Glutamatergic neuron (in vitro differentiated cells): ENCODE results near the gene PRMT1. TPM values are rescaled to one million over a fixed set of nuclear protein-coding genes. Genes with fewer than 3 reads are reported as not detected.

Experiments
- DNase-seq: peaks from one replicate; pipeline ENCODE4 v3.0.0; 2022
- H3K27ac Mint-ChIP-seq: one replicate; pipeline ENCODE4 v1.8.0; 2020; ENCODE audit warnings: mild to moderate bottlenecking, mixed read lengths, inconsistent platforms; ENCODE audit not compliant: unreplicated experiment
- H3K27me3 Mint-ChIP-seq: one replicate; pipeline ENCODE4 v1.8.0; 2020; ENCODE audit warnings: mild to moderate bottlenecking, moderate library complexity, mixed read lengths, inconsistent platforms; ENCODE audit not compliant: unreplicated experiment
- H3K36me3 Mint-ChIP-seq: one replicate; pipeline ENCODE4 v1.8.0; 2020; ENCODE audit warnings: mild to moderate bottlenecking, mixed read lengths, inconsistent platforms; ENCODE audit not compliant: unreplicated experiment
- H3K4me1 Mint-ChIP-seq: one replicate; pipeline ENCODE4 v1.8.0; 2020; ENCODE audit warnings: mild to moderate bottlenecking, low read depth, mixed read lengths, inconsistent platforms; ENCODE audit not compliant: unreplicated experiment
- H3K4me3 Mint-ChIP-seq: one replicate; pipeline ENCODE4 v1.8.0; 2020; ENCODE audit warnings: mild to moderate bottlenecking, mixed read lengths, inconsistent platforms; ENCODE audit not compliant: unreplicated experiment
- H3K9me3 Mint-ChIP-seq: one replicate; pipeline ENCODE4 v1.8.0; 2020; ENCODE audit warnings: mild to moderate bottlenecking, moderate library complexity, mixed read lengths, inconsistent platforms; ENCODE audit not compliant: unreplicated experiment
- CTCF ChIP-seq: fragments of 200-600 bp; sonication (generic); IDR thresholded peaks from one replicate; pipeline ENCODE4 v1.5.0; 2021; ENCODE audit not compliant: partially characterized antibody, unreplicated experiment
- total RNA-seq: library from RNA; stranded (reverse); fragmentation: NEBNext Ultra II Directional; extraction: Animal tissue kit (Norgen Biotek cat#: 25700); gene quantifications from one replicate; pipeline ENCODE4 v1.2.1, GENCODE V29; 2021; ENCODE audit not compliant: unreplicated experiment

PRMT1 gene
- total RNA-seq, 1 donor from 2014 or later = 177 TPM

- Mint-ChIP-seq H3K27ac (peak overlapping the region; percentile 16), H3K4me1 (no peaks in the 10 kb centered on the region), H3K4me3 (no peak overlapping the region), H3K36me3 (no peaks in the 10 kb centered on the region), H3K9me3 (peaks cover 10% of the 10 kb centered on the region), H3K27me3 (peaks cover 3% of the 10 kb centered on the region)
- TF ChIP-seq CTCF = no peak
- DNase-seq = no peak
Measured at GRCh38 chr19:49669516-49669915, 7.6 kb upstream of the PRMT1 start.

DNA sequence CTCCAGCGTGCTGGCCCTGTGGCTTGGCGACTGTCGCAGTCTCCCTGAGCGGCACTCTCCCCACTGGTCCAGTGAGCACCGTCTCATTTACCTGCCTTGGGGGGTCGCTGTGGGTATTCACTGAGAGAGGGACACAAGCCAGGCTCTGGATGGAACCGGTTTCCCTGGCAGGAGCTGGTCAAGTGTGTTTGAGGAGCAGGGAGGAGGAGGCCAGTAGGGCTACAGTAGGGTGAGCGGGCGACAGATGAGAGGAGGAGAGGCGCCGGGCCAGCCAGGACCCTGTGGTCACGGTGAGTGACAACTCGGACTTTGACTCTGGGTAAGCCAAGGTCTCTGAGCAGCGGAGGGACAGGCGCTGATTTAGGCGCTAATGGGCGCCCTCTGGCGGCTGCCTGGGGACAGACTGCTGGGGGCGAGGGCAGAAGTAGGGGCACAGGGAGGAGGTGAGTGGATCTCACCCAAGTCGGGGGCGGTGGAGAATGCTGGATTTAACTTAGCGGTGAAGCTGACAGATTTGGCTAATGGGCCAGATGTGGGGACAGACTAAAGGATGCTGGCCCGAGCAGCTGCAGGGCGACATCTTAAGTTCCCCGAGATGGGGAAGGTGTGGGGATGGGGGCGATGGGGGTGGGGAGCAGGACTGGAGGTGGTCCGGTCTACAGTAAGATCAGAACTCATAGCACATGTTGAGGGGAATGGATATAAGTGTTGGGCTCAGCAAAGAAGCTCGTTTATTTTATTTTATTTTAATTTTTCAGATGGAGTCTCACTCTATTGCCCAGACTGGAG, 4.7 kb upstream of the PRMT1 start:
- TF ChIP-seq CTCF = peak; percentile 89
- peaks cover 6% of the 10 kb centered on the region for H3K27me3 Mint-ChIP-seq
- H3K36me3 Mint-ChIP-seq = no peaks in the 10 kb centered on the region
- H3K9me3 Mint-ChIP-seq = peaks cover 7% of the 10 kb centered on the region
- peak overlapping the region; percentile 85 for H3K27ac Mint-ChIP-seq
- DNase-seq = peak; percentile 91
- no peaks in the 10 kb centered on the region for H3K4me1 Mint-ChIP-seq
- peak overlapping the region; percentile 82 for H3K4me3 Mint-ChIP-seq

DNA sequence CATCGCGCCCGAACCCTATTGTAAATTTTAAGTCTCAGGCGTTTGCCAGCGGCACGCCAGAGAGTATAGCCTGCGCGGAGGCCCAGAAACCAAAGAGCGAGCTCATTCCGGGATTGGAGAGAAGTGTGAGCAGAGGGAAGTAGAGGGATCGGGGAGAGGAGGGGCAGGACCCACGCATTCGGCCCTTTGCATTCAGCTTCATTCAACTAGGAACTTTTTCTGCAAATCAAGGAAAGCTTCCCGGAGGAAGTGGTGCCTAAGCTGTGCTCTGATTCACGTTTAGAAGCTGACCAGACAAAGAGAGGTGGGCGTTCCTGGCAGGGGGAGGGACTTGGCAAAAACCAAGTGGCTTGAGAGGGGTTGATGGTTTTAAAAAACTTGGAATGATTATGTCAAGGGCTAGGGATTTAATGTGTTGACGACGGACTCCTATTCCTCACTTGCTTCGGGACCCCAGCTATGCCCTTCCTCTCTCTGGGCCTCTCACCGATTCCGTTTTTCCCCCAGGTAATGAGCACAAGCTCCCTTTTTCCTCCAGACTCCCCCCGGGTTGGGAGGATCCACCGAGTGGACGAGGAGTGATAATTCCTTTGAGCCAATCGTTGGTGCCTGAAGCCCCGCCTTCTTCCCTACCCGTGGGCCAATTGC, 811 bp upstream of the PRMT1 start:
- H3K4me1 Mint-ChIP-seq = peaks cover 12% of the 10 kb centered on the region
- peaks cover 6% of the 10 kb centered on the region for H3K27me3 Mint-ChIP-seq
- peak; percentile 74 for DNase-seq
- H3K27ac Mint-ChIP-seq = peak overlapping the region; percentile 100
- no peak for TF ChIP-seq CTCF
- no peaks in the 10 kb centered on the region for H3K36me3 Mint-ChIP-seq
- H3K4me3 Mint-ChIP-seq = peak overlapping the region; percentile 99
- H3K9me3 Mint-ChIP-seq = peaks cover 7% of the 10 kb centered on the region

- peaks cover 7% of the 10 kb centered on the region for H3K9me3 Mint-ChIP-seq
- TF ChIP-seq CTCF = no peak
- peak; percentile 98 for DNase-seq
- no peaks in the 10 kb centered on the region for H3K36me3 Mint-ChIP-seq
- H3K4me1 Mint-ChIP-seq = peaks cover 12% of the 10 kb centered on the region
- peaks cover 6% of the 10 kb centered on the region for H3K27me3 Mint-ChIP-seq
- peak overlapping the region; percentile 99 for H3K4me3 Mint-ChIP-seq
- H3K27ac Mint-ChIP-seq = peak overlapping the region; percentile 100
Measured at GRCh38 chr19:49676784-49677230, 264 bp upstream of the PRMT1 start.
